ENCODE measurements around the gene CLCN4. TPM values are rescaled to one million over a fixed set of nuclear protein-coding genes. Genes with fewer than 3 reads are reported as not detected.

The CLCN4 gene
- total RNA-seq, 4 donors from 2014 or later, result 0.79 to 1.1 TPM; not detected in 2

DNA sequence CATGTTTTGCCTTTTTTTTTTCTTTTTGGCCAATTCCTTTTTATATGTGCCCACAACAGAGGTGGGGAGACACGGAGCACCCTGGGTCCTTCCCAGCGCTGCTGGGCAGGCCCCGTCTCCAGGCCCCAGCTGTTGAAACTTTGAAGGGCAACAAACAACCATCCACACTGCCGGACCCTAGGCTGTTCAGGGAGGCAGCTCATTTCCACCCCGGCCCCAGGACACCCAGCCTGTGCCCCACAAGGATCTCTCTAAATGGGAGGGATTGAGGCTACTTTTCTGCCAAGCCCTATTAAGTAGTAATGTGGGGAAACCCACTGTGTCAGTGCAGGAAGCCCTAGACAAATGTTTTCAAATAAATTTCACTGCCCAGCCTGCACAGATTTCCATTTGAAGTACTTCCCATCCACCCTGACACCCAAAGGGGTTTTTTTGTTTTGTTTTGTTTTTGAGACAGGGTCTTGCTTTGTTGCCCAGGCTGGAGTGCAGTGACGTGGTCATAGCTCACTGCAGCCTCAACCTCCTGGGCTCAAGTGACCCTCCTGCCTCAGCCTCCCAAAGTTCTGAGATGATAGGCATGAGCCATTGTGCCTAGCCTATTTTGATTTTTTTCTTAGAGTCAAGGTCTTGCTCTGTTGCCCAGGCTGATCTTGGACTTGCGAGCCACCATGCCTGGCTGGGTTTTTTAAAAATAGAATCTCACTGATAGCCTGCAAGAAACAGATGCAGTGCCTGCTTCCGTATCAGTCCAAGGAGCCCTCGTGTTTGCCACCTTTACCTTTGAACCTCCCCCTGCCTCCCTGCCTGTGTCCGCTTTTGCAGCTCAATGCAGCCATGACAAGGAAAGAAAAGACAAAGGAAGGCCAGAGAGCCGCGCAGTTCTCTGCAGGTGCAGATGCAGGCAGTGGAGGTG is 13.4 kb upstream of the CLCN4 start:
- Histone ChIP-seq H3K27me3 (no peaks in the 10 kb centered on the region), H3K4me3 (no peak overlapping the region), H3K9me3 (no peaks in the 10 kb centered on the region), H3K4me1 (no peaks in the 10 kb centered on the region), H3K27ac (no peak overlapping the region), H3K36me3 (no peaks in the 10 kb centered on the region)
- intact Hi-C loops (cut with DNase I; ENCODE audit: low total_unique reads), result no loop called here
- DNase-seq, result no peak
- no peak for TF ChIP-seq POLR2A (IDR thresholded peaks at IDR 0.05)
- no peak for TF ChIP-seq EP300 (IDR thresholded peaks at IDR 0.05; ENCODE audit: low read depth)
- TF ChIP-seq, protein P1, sequence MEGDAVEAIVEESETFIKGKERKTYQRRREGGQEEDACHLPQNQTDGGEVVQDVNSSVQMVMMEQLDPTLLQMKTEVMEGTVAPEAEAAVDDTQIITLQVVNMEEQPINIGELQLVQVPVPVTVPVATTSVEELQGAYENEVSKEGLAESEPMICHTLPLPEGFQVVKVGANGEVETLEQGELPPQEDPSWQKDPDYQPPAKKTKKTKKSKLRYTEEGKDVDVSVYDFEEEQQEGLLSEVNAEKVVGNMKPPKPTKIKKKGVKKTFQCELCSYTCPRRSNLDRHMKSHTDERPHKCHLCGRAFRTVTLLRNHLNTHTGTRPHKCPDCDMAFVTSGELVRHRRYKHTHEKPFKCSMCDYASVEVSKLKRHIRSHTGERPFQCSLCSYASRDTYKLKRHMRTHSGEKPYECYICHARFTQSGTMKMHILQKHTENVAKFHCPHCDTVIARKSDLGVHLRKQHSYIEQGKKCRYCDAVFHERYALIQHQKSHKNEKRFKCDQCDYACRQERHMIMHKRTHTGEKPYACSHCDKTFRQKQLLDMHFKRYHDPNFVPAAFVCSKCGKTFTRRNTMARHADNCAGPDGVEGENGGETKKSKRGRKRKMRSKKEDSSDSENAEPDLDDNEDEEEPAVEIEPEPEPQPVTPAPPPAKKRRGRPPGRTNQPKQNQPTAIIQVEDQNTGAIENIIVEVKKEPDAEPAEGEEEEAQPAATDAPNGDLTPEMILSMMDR (IDR thresholded peaks at IDR 0.05), result no peak
- TF ChIP-seq POLR2AphosphoS5 (IDR thresholded peaks at IDR 0.05), result no peak
- WGBS, 2 donors (ENCODE audit: low coverage in 1 of 2), result 87% methylated on average over 12 of the region's 12 CpGs; no CpG with 5 or more reads in 1 of the 2 donors
- in situ Hi-C loops (cut with MboI; ENCODE audit: low pct_ligation_motif_present in 1 of 4, low pct_unique_long_range_greater_than_20kb in 1 of 4, low sequenced_read_pairs in 3 of 4), result no loop called here

DNA sequence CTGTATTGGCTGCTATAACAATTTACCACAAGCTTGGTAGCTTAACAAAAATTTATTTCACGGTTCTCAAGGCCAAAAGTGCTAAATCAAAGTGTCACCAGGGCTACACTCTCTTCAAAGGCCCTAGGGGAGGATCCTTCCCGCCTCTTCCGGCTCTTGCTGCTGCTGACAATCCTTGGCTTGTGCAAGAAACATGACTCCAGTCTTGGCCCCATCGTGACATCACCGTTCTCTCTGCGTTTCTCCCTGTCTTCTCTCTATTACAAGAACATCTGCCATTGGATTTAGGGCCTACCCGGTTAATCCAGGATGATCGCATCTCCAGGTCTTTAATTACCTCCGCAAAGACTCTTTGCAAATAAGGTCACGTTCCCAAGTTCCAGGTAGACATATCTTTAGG is 10.4 kb upstream of the CLCN4 start:
- H3K36me3 ChIP-seq, result no peaks in the 10 kb centered on the region
- H3K27ac ChIP-seq, result no peak overlapping the region
- 82 to 85% methylated on average over 3 to 10 of the region's 10 CpGs for WGBS, 2 donors (ENCODE audit: low coverage in 1 of 2)
- no peaks in the 10 kb centered on the region for H3K27me3 ChIP-seq
- H3K4me3 ChIP-seq, result no peak overlapping the region
- DNase-seq, result no peak
- no peak for TF ChIP-seq POLR2AphosphoS5 (IDR thresholded peaks at IDR 0.05)
- TF ChIP-seq EP300 (IDR thresholded peaks at IDR 0.05; ENCODE audit: low read depth), result no peak
- no peak for TF ChIP-seq POLR2A (IDR thresholded peaks at IDR 0.05)
- TF ChIP-seq, protein P1 (IDR thresholded peaks at IDR 0.05), result no peak
- no peaks in the 10 kb centered on the region for H3K4me1 ChIP-seq
- in situ Hi-C loops (cut with MboI; ENCODE audit: low pct_ligation_motif_present in 1 of 4, low pct_unique_long_range_greater_than_20kb in 1 of 4, low sequenced_read_pairs in 3 of 4) (no loop called here), intact Hi-C loops (cut with DNase I; ENCODE audit: low total_unique reads) (no loop called here)
- no peaks in the 10 kb centered on the region for H3K9me3 ChIP-seq

DNA sequence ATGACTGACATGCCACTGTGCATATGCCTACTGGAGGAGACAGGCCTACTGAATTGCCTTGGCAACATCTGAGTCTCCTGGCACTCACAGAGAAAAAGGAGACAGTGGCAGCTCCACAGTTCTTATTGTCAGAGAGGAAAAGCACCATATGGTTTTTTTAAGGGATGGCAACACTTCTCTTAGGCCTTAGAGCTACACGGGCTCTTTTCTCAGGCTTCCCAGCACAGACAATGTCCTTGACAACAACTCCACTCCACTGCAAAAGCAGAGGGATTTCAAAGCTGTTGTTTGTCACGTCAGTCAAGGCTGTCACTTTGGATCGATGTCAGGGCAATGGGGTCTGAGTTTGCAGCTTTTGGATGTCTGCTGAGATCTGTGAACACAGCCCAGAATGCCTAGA is 4.7 kb upstream of the CLCN4 start:
- Histone ChIP-seq H3K27ac (no peak overlapping the region), H3K27me3 (no peaks in the 10 kb centered on the region), H3K4me3 (no peak overlapping the region), H3K9me3 (no peaks in the 10 kb centered on the region), H3K4me1 (no peaks in the 10 kb centered on the region), H3K36me3 (no peaks in the 10 kb centered on the region)
- DNase-seq, result no peak
- 60 to 80% methylated on average over 1 to 3 of the region's 3 CpGs for WGBS, 2 donors (ENCODE audit: low coverage in 1 of 2)
- in situ Hi-C loops (cut with MboI; ENCODE audit: low pct_ligation_motif_present in 1 of 4, low pct_unique_long_range_greater_than_20kb in 1 of 4, low sequenced_read_pairs in 3 of 4) (no loop called here), intact Hi-C loops (cut with DNase I; ENCODE audit: low total_unique reads) (no loop called here)
- TF ChIP-seq POLR2A (IDR thresholded peaks at IDR 0.05) (no peak), EP300 (IDR thresholded peaks at IDR 0.05; ENCODE audit: low read depth) (no peak), POLR2AphosphoS5 (IDR thresholded peaks at IDR 0.05) (no peak)
- TF ChIP-seq, protein P1 (IDR thresholded peaks at IDR 0.05), result no peak

DNA sequence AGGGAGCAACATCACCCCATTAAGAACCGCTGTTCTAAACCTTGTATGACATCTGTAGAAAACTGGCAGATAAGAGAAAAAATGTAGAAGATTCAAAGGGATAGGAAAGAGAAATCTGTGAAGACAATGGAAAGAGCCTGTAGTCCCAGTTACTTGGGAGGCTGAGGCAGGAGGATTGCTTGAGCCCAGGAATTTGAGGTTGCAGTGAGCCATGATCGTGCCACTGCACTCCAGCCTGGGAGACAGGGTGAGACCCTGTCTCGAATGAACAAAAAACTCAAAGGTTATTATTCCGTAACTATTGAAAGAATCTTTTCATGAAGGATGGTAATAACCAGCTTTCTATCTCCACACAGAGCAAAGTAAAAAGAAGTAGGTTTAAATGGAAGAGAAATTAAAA is 1.6 kb upstream of the CLCN4 start:
- intact Hi-C loops (cut with DNase I; ENCODE audit: low total_unique reads), result no loop called here
- Histone ChIP-seq H3K4me3 (no peak overlapping the region), H3K36me3 (no peaks in the 10 kb centered on the region), H3K9me3 (no peaks in the 10 kb centered on the region), H3K27ac (no peak overlapping the region), H3K27me3 (peaks cover 17% of the 10 kb centered on the region), H3K4me1 (peaks cover 0 to 4% (median 0%) of the 10 kb centered on the region in 4 donors)
- TF ChIP-seq, protein P1 (IDR thresholded peaks at IDR 0.05), result no peak
- TF ChIP-seq POLR2A (IDR thresholded peaks at IDR 0.05), result no peak
- no peak for TF ChIP-seq POLR2AphosphoS5 (IDR thresholded peaks at IDR 0.05)
- TF ChIP-seq EP300 (IDR thresholded peaks at IDR 0.05; ENCODE audit: low read depth), result no peak
- no peak for DNase-seq
- in situ Hi-C loops (cut with MboI; ENCODE audit: low pct_ligation_motif_present in 1 of 4, low pct_unique_long_range_greater_than_20kb in 1 of 4, low sequenced_read_pairs in 3 of 4), result no loop called here
- WGBS, 2 donors (ENCODE audit: low coverage in 1 of 2), result 78% methylated on average over 4 of the region's 4 CpGs; no CpG with 5 or more reads in 1 of the 2 donors
